Endothelial cell of umbilical vein (primary cell): ENCODE results near the gene TMEM207.

Experiments
- CTCF ChIP-seq, 2 donors: IDR thresholded peaks; 1 replicate in 1 of 2; 2 replicates in 1 of 2; pipeline ENCODE4 v1.5.1; 2011; ENCODE audit warnings: low read length in 2 of 2, mild to moderate bottlenecking in 2 of 2, moderate library complexity in 2 of 2, control low read depth in 1 of 2, inconsistent platforms in 1 of 2, low read depth in 1 of 2; ENCODE audit not compliant: insufficient read depth in 1 of 2; ENCODE audit errors: extremely low read depth in 1 of 2
- EZH2 ChIP-seq: IDR thresholded peaks from 2 replicates; pipeline ENCODE4 v1.6.1; 2012; ENCODE audit warnings: borderline replicate concordance, low read depth, mild to moderate bottlenecking, moderate library complexity, low read length, inconsistent platforms; ENCODE audit not compliant: severe bottlenecking

GRCh38 chr3:190396001-190396400, 53.7 kb downstream of the TMEM207 start:
- TF ChIP-seq CTCF (IDR thresholded peaks at IDR 0.05; ENCODE audit: extremely low read depth in 1 of 2, insufficient read depth in 1 of 2, low read depth in 1 of 2, low read length in 2 of 2) (no peak), EZH2 (no peak)
